Measurements from ENCODE around the gene ANKRD2.
A peak's percentile ranks its signal among the peaks of the same experiment; 100 is the strongest.
"Not testable (repeated sequence)": the region's sequence is repeated elsewhere in the genome, so short reads cannot be mapped to it uniquely, and the experiment has no call there.

Gene ANKRD2

GRCh38 chr10:97572214-97572989, at the start of gene ANKRD2:
Gene ANKRD2, plus strand, starts transcription at chr10:97572779. Its CDS starts 10 bp downstream, at chr10:97572789.
- H3K4me3 ChIP-seq (ENCODE audit: low read depth in 1 of 2, low read length in 2 of 2) = no peak within 1 kb of the TSS
- peaks cover 8 to 9% of the 10 kb centered on the region in 2 donors for H3K4me1 ChIP-seq (ENCODE audit: control insufficient read depth in 1 of 2, insufficient read depth in 2 of 2, low read length in 2 of 2)
- H3K27ac ChIP-seq (ENCODE audit: low read depth, low read length) = peak within 1 kb of the TSS; percentile 47
- H3K36me3 ChIP-seq (ENCODE audit: control insufficient read depth in 1 of 2, insufficient read depth in 2 of 2, low read length in 2 of 2) = no peaks in the 10 kb centered on the region
- H3K9ac ChIP-seq (ENCODE audit: low read depth in 1 of 2, low read length in 2 of 2) = peak within 1 kb of the TSS in 1 of 2 donors; percentile 19
- no peaks in the 10 kb centered on the region for H3K27me3 ChIP-seq (ENCODE audit: control insufficient read depth in 1 of 2, insufficient read depth in 2 of 2, low read length in 2 of 2)
- no peaks in the 10 kb centered on the region for H3K9me3 ChIP-seq (ENCODE audit: control insufficient read depth in 1 of 2, low read length in 2 of 2)

GRCh38 chr10:97522937-97523336, 49.6 kb upstream of the ANKRD2 start:
- H3K27me3 ChIP-seq (ENCODE audit: control insufficient read depth in 1 of 2, insufficient read depth in 2 of 2, low read length in 2 of 2) = no peaks in the 10 kb centered on the region
- H3K4me3 ChIP-seq (ENCODE audit: low read depth in 1 of 2, low read length in 2 of 2) = no peak overlapping the region
- H3K27ac ChIP-seq (ENCODE audit: low read depth, low read length) = no peak overlapping the region
- peaks cover 0 to 1% of the 10 kb centered on the region in 2 donors for H3K4me1 ChIP-seq (ENCODE audit: control insufficient read depth in 1 of 2, insufficient read depth in 2 of 2, low read length in 2 of 2)
- no peak overlapping the region for H3K9ac ChIP-seq (ENCODE audit: low read depth in 1 of 2, low read length in 2 of 2)
- no peaks in the 10 kb centered on the region for H3K9me3 ChIP-seq (ENCODE audit: control insufficient read depth in 1 of 2, low read length in 2 of 2)
- no peaks in the 10 kb centered on the region for H3K36me3 ChIP-seq (ENCODE audit: control insufficient read depth in 1 of 2, insufficient read depth in 2 of 2, low read length in 2 of 2)

- Histone ChIP-seq H3K4me3 (ENCODE audit: low read depth in 1 of 2, low read length in 2 of 2) (no peak overlapping the region), H3K27ac (ENCODE audit: low read depth, low read length) (no peak overlapping the region), H3K27me3 (ENCODE audit: control insufficient read depth in 1 of 2, insufficient read depth in 2 of 2, low read length in 2 of 2) (no peaks in the 10 kb centered on the region), H3K4me1 (ENCODE audit: control insufficient read depth in 1 of 2, insufficient read depth in 2 of 2, low read length in 2 of 2) (no peaks in the 10 kb centered on the region), H3K9me3 (ENCODE audit: control insufficient read depth in 1 of 2, low read length in 2 of 2) (no peaks in the 10 kb centered on the region), H3K36me3 (ENCODE audit: control insufficient read depth in 1 of 2, insufficient read depth in 2 of 2, low read length in 2 of 2) (no peaks in the 10 kb centered on the region), H3K9ac (ENCODE audit: low read depth in 1 of 2, low read length in 2 of 2) (no peak overlapping the region)
Observed at GRCh38 chr10:97525086-97525485, 47.5 kb upstream of the ANKRD2 start.

GRCh38 chr10:97525683-97526110, 46.9 kb upstream of the ANKRD2 start:
- no peaks in the 10 kb centered on the region for H3K27me3 ChIP-seq (ENCODE audit: control insufficient read depth in 1 of 2, insufficient read depth in 2 of 2, low read length in 2 of 2)
- H3K27ac ChIP-seq (ENCODE audit: low read depth, low read length) = no peak overlapping the region
- H3K9me3 ChIP-seq (ENCODE audit: control insufficient read depth in 1 of 2, low read length in 2 of 2) = no peaks in the 10 kb centered on the region
- no peaks in the 10 kb centered on the region for H3K36me3 ChIP-seq (ENCODE audit: control insufficient read depth in 1 of 2, insufficient read depth in 2 of 2, low read length in 2 of 2)
- H3K4me3 ChIP-seq (ENCODE audit: low read depth in 1 of 2, low read length in 2 of 2) = no peak overlapping the region
- no peak overlapping the region for H3K9ac ChIP-seq (ENCODE audit: low read depth in 1 of 2, low read length in 2 of 2)
- no peaks in the 10 kb centered on the region for H3K4me1 ChIP-seq (ENCODE audit: control insufficient read depth in 1 of 2, insufficient read depth in 2 of 2, low read length in 2 of 2)

GRCh38 chr10:97528876-97529275, 43.7 kb upstream of the ANKRD2 start:
- not testable (repeated sequence) for H3K9ac ChIP-seq (ENCODE audit: low read depth in 1 of 2, low read length in 2 of 2); H3K27ac ChIP-seq (ENCODE audit: low read depth, low read length); H3K9me3 ChIP-seq (ENCODE audit: control insufficient read depth in 1 of 2, low read length in 2 of 2); H3K4me3 ChIP-seq (ENCODE audit: low read depth in 1 of 2, low read length in 2 of 2); H3K36me3 ChIP-seq (ENCODE audit: control insufficient read depth in 1 of 2, insufficient read depth in 2 of 2, low read length in 2 of 2); H3K4me1 ChIP-seq (ENCODE audit: control insufficient read depth in 1 of 2, insufficient read depth in 2 of 2, low read length in 2 of 2); H3K27me3 ChIP-seq (ENCODE audit: control insufficient read depth in 1 of 2, insufficient read depth in 2 of 2, low read length in 2 of 2)

GRCh38 chr10:97529685-97530465, 42.7 kb upstream of the ANKRD2 start:
- H3K36me3 ChIP-seq (ENCODE audit: control insufficient read depth in 1 of 2, insufficient read depth in 2 of 2, low read length in 2 of 2) = no peaks in the 10 kb centered on the region

GRCh38 chr10:97531401-97531986, 41.1 kb upstream of the ANKRD2 start:
- Histone ChIP-seq H3K36me3 (ENCODE audit: control insufficient read depth in 1 of 2, insufficient read depth in 2 of 2, low read length in 2 of 2) (no peaks in the 10 kb centered on the region), H3K9ac (ENCODE audit: low read depth in 1 of 2, low read length in 2 of 2) (no peak overlapping the region), H3K27ac (ENCODE audit: low read depth, low read length) (no peak overlapping the region), H3K9me3 (ENCODE audit: control insufficient read depth in 1 of 2, low read length in 2 of 2) (no peaks in the 10 kb centered on the region), H3K4me1 (ENCODE audit: control insufficient read depth in 1 of 2, insufficient read depth in 2 of 2, low read length in 2 of 2) (no peaks in the 10 kb centered on the region), H3K4me3 (ENCODE audit: low read depth in 1 of 2, low read length in 2 of 2) (no peak overlapping the region), H3K27me3 (ENCODE audit: control insufficient read depth in 1 of 2, insufficient read depth in 2 of 2, low read length in 2 of 2) (no peaks in the 10 kb centered on the region)

More at GRCh38 chr10:97529685-97530465, 42.7 kb upstream of the ANKRD2 start:
- H3K27ac ChIP-seq (ENCODE audit: low read depth, low read length) = no peak overlapping the region
- H3K9me3 ChIP-seq (ENCODE audit: control insufficient read depth in 1 of 2, low read length in 2 of 2) = no peaks in the 10 kb centered on the region
- no peaks in the 10 kb centered on the region for H3K27me3 ChIP-seq (ENCODE audit: control insufficient read depth in 1 of 2, insufficient read depth in 2 of 2, low read length in 2 of 2)
- no peak overlapping the region for H3K9ac ChIP-seq (ENCODE audit: low read depth in 1 of 2, low read length in 2 of 2)
- no peaks in the 10 kb centered on the region for H3K4me1 ChIP-seq (ENCODE audit: control insufficient read depth in 1 of 2, insufficient read depth in 2 of 2, low read length in 2 of 2)
- no peak overlapping the region for H3K4me3 ChIP-seq (ENCODE audit: low read depth in 1 of 2, low read length in 2 of 2)

- Histone ChIP-seq H3K4me1 (ENCODE audit: control insufficient read depth in 1 of 2, insufficient read depth in 2 of 2, low read length in 2 of 2) (no peaks in the 10 kb centered on the region), H3K9ac (ENCODE audit: low read depth in 1 of 2, low read length in 2 of 2) (no peak overlapping the region), H3K4me3 (ENCODE audit: low read depth in 1 of 2, low read length in 2 of 2) (no peak overlapping the region), H3K9me3 (ENCODE audit: control insufficient read depth in 1 of 2, low read length in 2 of 2) (no peaks in the 10 kb centered on the region), H3K36me3 (ENCODE audit: control insufficient read depth in 1 of 2, insufficient read depth in 2 of 2, low read length in 2 of 2) (no peaks in the 10 kb centered on the region), H3K27me3 (ENCODE audit: control insufficient read depth in 1 of 2, insufficient read depth in 2 of 2, low read length in 2 of 2) (no peaks in the 10 kb centered on the region), H3K27ac (ENCODE audit: low read depth, low read length) (no peak overlapping the region)
Observed at GRCh38 chr10:97532935-97533671, 39.5 kb upstream of the ANKRD2 start.

- H3K4me3 ChIP-seq (ENCODE audit: low read depth in 1 of 2, low read length in 2 of 2) = no peak overlapping the region
- H3K27ac ChIP-seq (ENCODE audit: low read depth, low read length) = no peak overlapping the region
- H3K27me3 ChIP-seq (ENCODE audit: control insufficient read depth in 1 of 2, insufficient read depth in 2 of 2, low read length in 2 of 2) = no peaks in the 10 kb centered on the region
- no peaks in the 10 kb centered on the region for H3K9me3 ChIP-seq (ENCODE audit: control insufficient read depth in 1 of 2, low read length in 2 of 2)
- no peaks in the 10 kb centered on the region for H3K36me3 ChIP-seq (ENCODE audit: control insufficient read depth in 1 of 2, insufficient read depth in 2 of 2, low read length in 2 of 2)
- no peaks in the 10 kb centered on the region for H3K4me1 ChIP-seq (ENCODE audit: control insufficient read depth in 1 of 2, insufficient read depth in 2 of 2, low read length in 2 of 2)
- H3K9ac ChIP-seq (ENCODE audit: low read depth in 1 of 2, low read length in 2 of 2) = no peak overlapping the region
Observed at GRCh38 chr10:97533888-97534287, 38.7 kb upstream of the ANKRD2 start.
